ENCODE data around the gene NRCAM.
"Not testable (repeated sequence)": the region's sequence is repeated elsewhere in the genome, so short reads cannot be mapped to it uniquely, and the experiment has no call there.

The NRCAM gene

DNA sequence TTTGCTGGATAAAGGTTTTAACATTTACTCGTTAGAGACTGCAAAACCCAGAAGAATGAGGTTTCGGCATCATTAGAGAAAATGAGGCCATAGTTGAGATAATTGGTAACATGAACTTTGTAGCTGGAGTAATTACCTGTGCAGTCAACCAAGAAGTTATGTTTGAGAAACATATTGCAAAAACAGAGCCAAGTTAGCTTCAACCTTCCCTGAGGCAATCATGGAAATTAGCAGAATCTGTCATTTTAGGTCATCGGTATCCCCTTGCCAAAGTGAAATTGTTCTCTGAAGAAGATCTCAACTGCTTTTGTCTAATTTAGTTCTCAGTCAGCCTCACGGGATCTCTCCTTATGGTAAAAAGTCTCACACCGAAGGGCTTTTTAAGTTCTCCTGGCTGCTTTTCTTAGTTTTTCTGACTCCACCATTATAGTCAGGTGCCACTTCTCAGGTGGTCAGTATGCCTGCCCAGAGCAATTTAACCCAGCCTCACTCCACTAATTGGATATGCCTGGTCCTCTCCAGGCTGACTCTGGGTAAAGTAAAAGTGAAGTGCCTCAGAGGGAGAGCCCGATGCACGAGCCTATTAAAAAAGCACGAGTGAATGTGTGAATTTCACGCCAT is 52.5 kb downstream of the NRCAM start:
- H3K27ac ChIP-seq (ENCODE audit: low read depth, low read length): no peak overlapping the region
- no peaks in the 10 kb centered on the region for H3K79me1 ChIP-seq (ENCODE audit: low read length)
- H3K4ac ChIP-seq (ENCODE audit: low read depth, low read length): no peak overlapping the region
- H4K8ac ChIP-seq (ENCODE audit: low read depth, low read length): no peak overlapping the region
- no peak overlapping the region for H3K9ac ChIP-seq (ENCODE audit: low read length)
- no peak overlapping the region for H4K5ac ChIP-seq (ENCODE audit: low read length)
- no peak overlapping the region for H3K4me3 ChIP-seq (ENCODE audit: low read length)
- H2BK5ac ChIP-seq (ENCODE audit: low read length): no peak overlapping the region
- no peak overlapping the region for H3K56ac ChIP-seq (ENCODE audit: low read length)
- no peak overlapping the region for H3K23ac ChIP-seq (ENCODE audit: low read length)
- H3K79me2 ChIP-seq (ENCODE audit: control insufficient read depth, insufficient read depth, low read length): no peaks in the 10 kb centered on the region
- no peak overlapping the region for H3K18ac ChIP-seq (ENCODE audit: low read length)
- no peaks in the 10 kb centered on the region for H3K36me3 ChIP-seq (ENCODE audit: control insufficient read depth, insufficient read depth, low read length)
- H2BK120ac ChIP-seq (ENCODE audit: low read depth, low read length): no peak overlapping the region
- H3K27me3 ChIP-seq (ENCODE audit: insufficient read depth, low read length, poor library complexity): no peaks in the 10 kb centered on the region
- H3K4me1 ChIP-seq (ENCODE audit: control insufficient read depth, low read depth, low read length): no peaks in the 10 kb centered on the region
- DNase-seq: no peak
- H2AK5ac ChIP-seq (ENCODE audit: low read length): no peak overlapping the region
- no peak overlapping the region for H2BK15ac ChIP-seq (replicated peaks; ENCODE audit: low read depth)
- no peak overlapping the region for H3K4me2 ChIP-seq (ENCODE audit: low read length)
- WGBS (ENCODE audit: extremely low coverage, insufficient coverage, low lambda C conversion rate): no CpG with 5 or more reads among the region's 9 CpGs

- Histone ChIP-seq H3K4me3 (ENCODE audit: low read length) (no peak overlapping the region), H4K8ac (ENCODE audit: low read depth, low read length) (no peak overlapping the region), H3K4ac (ENCODE audit: low read depth, low read length) (no peak overlapping the region), H3K36me3 (ENCODE audit: control insufficient read depth, insufficient read depth, low read length) (no peaks in the 10 kb centered on the region), H2BK15ac (replicated peaks; ENCODE audit: low read depth) (no peak overlapping the region), H2BK120ac (ENCODE audit: low read depth, low read length) (no peak overlapping the region), H3K18ac (ENCODE audit: low read length) (no peak overlapping the region), H3K4me2 (ENCODE audit: low read length) (no peak overlapping the region), H3K79me1 (ENCODE audit: low read length) (no peaks in the 10 kb centered on the region), H3K56ac (ENCODE audit: low read length) (no peak overlapping the region), H3K27me3 (ENCODE audit: insufficient read depth, low read length, poor library complexity) (no peaks in the 10 kb centered on the region), H3K27ac (ENCODE audit: low read depth, low read length) (no peak overlapping the region), H3K9ac (ENCODE audit: low read length) (no peak overlapping the region), H3K4me1 (ENCODE audit: control insufficient read depth, low read depth, low read length) (peaks cover 4% of the 10 kb centered on the region), H3K23ac (ENCODE audit: low read length) (no peak overlapping the region), H4K5ac (ENCODE audit: low read length) (no peak overlapping the region), H3K79me2 (ENCODE audit: control insufficient read depth, insufficient read depth, low read length) (no peaks in the 10 kb centered on the region), H2AK5ac (ENCODE audit: low read length) (no peak overlapping the region), H2BK5ac (ENCODE audit: low read length) (no peak overlapping the region)
- no CpG with 5 or more reads among the region's 2 CpGs for WGBS (ENCODE audit: extremely low coverage, insufficient coverage, low lambda C conversion rate)
- no peak for DNase-seq
These were observed 53.4 kb downstream of the NRCAM start for GRCh38 chr7:108402865-108403264.

- Histone ChIP-seq H3K23ac (ENCODE audit: low read length) (no peak overlapping the region), H3K4ac (ENCODE audit: low read depth, low read length) (no peak overlapping the region), H3K9ac (ENCODE audit: low read length) (no peak overlapping the region), H3K4me1 (ENCODE audit: control insufficient read depth, low read depth, low read length) (peaks cover 4% of the 10 kb centered on the region), H3K18ac (ENCODE audit: low read length) (no peak overlapping the region), H4K8ac (ENCODE audit: low read depth, low read length) (no peak overlapping the region), H3K27me3 (ENCODE audit: insufficient read depth, low read length, poor library complexity) (no peaks in the 10 kb centered on the region), H3K36me3 (ENCODE audit: control insufficient read depth, insufficient read depth, low read length) (no peaks in the 10 kb centered on the region), H4K5ac (ENCODE audit: low read length) (no peak overlapping the region), H3K79me1 (ENCODE audit: low read length) (no peaks in the 10 kb centered on the region), H2BK120ac (ENCODE audit: low read depth, low read length) (no peak overlapping the region), H2BK15ac (replicated peaks; ENCODE audit: low read depth) (no peak overlapping the region), H3K27ac (ENCODE audit: low read depth, low read length) (no peak overlapping the region), H3K56ac (ENCODE audit: low read length) (no peak overlapping the region), H3K4me3 (ENCODE audit: low read length) (no peak overlapping the region), H3K79me2 (ENCODE audit: control insufficient read depth, insufficient read depth, low read length) (no peaks in the 10 kb centered on the region), H2AK5ac (ENCODE audit: low read length) (no peak overlapping the region), H3K4me2 (ENCODE audit: low read length) (no peak overlapping the region), H2BK5ac (ENCODE audit: low read length) (no peak overlapping the region)
- DNase-seq: no peak
- 100% methylated on average over 1 of the region's 9 CpGs for WGBS (ENCODE audit: extremely low coverage, insufficient coverage, low lambda C conversion rate)
These were observed 60.2 kb downstream of the NRCAM start for GRCh38 chr7:108396080-108396479.

- no peak for DNase-seq
- H3K23ac ChIP-seq (ENCODE audit: low read length): no peak overlapping the region
- no peak overlapping the region for H3K9ac ChIP-seq (ENCODE audit: low read length)
- H4K5ac ChIP-seq (ENCODE audit: low read length): no peak overlapping the region
- no peak overlapping the region for H2BK120ac ChIP-seq (ENCODE audit: low read depth, low read length)
- H3K56ac ChIP-seq (ENCODE audit: low read length): no peak overlapping the region
- H3K27ac ChIP-seq (ENCODE audit: low read depth, low read length): no peak overlapping the region
- H3K79me1 ChIP-seq (ENCODE audit: low read length): no peaks in the 10 kb centered on the region
- H3K4me3 ChIP-seq (ENCODE audit: low read length): no peak overlapping the region
- H3K4ac ChIP-seq (ENCODE audit: low read depth, low read length): no peak overlapping the region
- H3K18ac ChIP-seq (ENCODE audit: low read length): no peak overlapping the region
- no peak overlapping the region for H2BK15ac ChIP-seq (replicated peaks; ENCODE audit: low read depth)
- H4K8ac ChIP-seq (ENCODE audit: low read depth, low read length): no peak overlapping the region
- H3K4me2 ChIP-seq (ENCODE audit: low read length): no peak overlapping the region
- no peaks in the 10 kb centered on the region for H3K79me2 ChIP-seq (ENCODE audit: control insufficient read depth, insufficient read depth, low read length)
- H3K27me3 ChIP-seq (ENCODE audit: insufficient read depth, low read length, poor library complexity): no peaks in the 10 kb centered on the region
- peaks cover 4% of the 10 kb centered on the region for H3K4me1 ChIP-seq (ENCODE audit: control insufficient read depth, low read depth, low read length)
- no peak overlapping the region for H2BK5ac ChIP-seq (ENCODE audit: low read length)
- no peak overlapping the region for H2AK5ac ChIP-seq (ENCODE audit: low read length)
- no peaks in the 10 kb centered on the region for H3K36me3 ChIP-seq (ENCODE audit: control insufficient read depth, insufficient read depth, low read length)
These were observed 60.8 kb downstream of the NRCAM start for GRCh38 chr7:108395426-108395825.

DNA sequence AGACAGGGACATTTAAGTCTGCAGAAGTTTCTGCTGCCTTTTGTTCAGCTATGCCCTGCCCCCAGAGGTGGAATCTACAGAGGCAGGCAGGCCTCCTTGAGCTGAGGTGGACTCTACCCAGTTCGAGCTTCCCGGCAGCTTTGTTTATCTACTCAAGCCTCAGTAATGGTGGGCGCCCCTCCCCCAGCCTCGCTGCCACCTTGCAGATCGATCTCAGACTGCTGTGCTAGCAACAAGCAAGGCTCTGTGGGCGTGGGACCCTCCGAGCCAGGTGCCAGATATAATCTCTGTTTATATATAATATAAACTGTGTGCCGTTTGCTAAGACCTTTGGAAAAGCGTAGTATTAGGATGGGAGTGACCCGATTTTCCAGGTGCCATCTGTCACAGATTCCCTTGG is 63.1 kb downstream of the NRCAM start:
- DNase-seq: not testable (repeated sequence)

GRCh38 chr7:108387686-108388085 is 68.5 kb downstream of the NRCAM start:
- not testable (repeated sequence) for H4K5ac ChIP-seq (ENCODE audit: low read length); H3K79me1 ChIP-seq (ENCODE audit: low read length); H2AK5ac ChIP-seq (ENCODE audit: low read length); H3K18ac ChIP-seq (ENCODE audit: low read length); H3K4ac ChIP-seq (ENCODE audit: low read depth, low read length); H3K4me2 ChIP-seq (ENCODE audit: low read length); H3K56ac ChIP-seq (ENCODE audit: low read length); H4K8ac ChIP-seq (ENCODE audit: low read depth, low read length); H3K4me1 ChIP-seq (ENCODE audit: control insufficient read depth, low read depth, low read length); H3K9ac ChIP-seq (ENCODE audit: low read length); H3K79me2 ChIP-seq (ENCODE audit: control insufficient read depth, insufficient read depth, low read length); H3K23ac ChIP-seq (ENCODE audit: low read length); H2BK5ac ChIP-seq (ENCODE audit: low read length); H3K36me3 ChIP-seq (ENCODE audit: control insufficient read depth, insufficient read depth, low read length); H2BK15ac ChIP-seq (replicated peaks; ENCODE audit: low read depth); H3K27me3 ChIP-seq (ENCODE audit: insufficient read depth, low read length, poor library complexity); H3K27ac ChIP-seq (ENCODE audit: low read depth, low read length); H3K4me3 ChIP-seq (ENCODE audit: low read length); DNase-seq; H2BK120ac ChIP-seq (ENCODE audit: low read depth, low read length)
- WGBS (ENCODE audit: extremely low coverage, insufficient coverage, low lambda C conversion rate): no CpG with 5 or more reads among the region's 2 CpGs

More for the DNA sequence above, 63.1 kb downstream of the NRCAM start:
- not testable (repeated sequence) for H2BK5ac ChIP-seq (ENCODE audit: low read length); H3K9ac ChIP-seq (ENCODE audit: low read length); H3K23ac ChIP-seq (ENCODE audit: low read length); H2AK5ac ChIP-seq (ENCODE audit: low read length); H3K79me1 ChIP-seq (ENCODE audit: low read length); H3K4me3 ChIP-seq (ENCODE audit: low read length); H2BK120ac ChIP-seq (ENCODE audit: low read depth, low read length); H4K8ac ChIP-seq (ENCODE audit: low read depth, low read length); H3K18ac ChIP-seq (ENCODE audit: low read length); H3K27ac ChIP-seq (ENCODE audit: low read depth, low read length); H3K36me3 ChIP-seq (ENCODE audit: control insufficient read depth, insufficient read depth, low read length); H3K27me3 ChIP-seq (ENCODE audit: insufficient read depth, low read length, poor library complexity); H3K4ac ChIP-seq (ENCODE audit: low read depth, low read length); H2BK15ac ChIP-seq (replicated peaks; ENCODE audit: low read depth); H3K56ac ChIP-seq (ENCODE audit: low read length); H3K4me2 ChIP-seq (ENCODE audit: low read length); H3K79me2 ChIP-seq (ENCODE audit: control insufficient read depth, insufficient read depth, low read length); H3K4me1 ChIP-seq (ENCODE audit: control insufficient read depth, low read depth, low read length); H4K5ac ChIP-seq (ENCODE audit: low read length)
- no CpG with 5 or more reads among the region's 10 CpGs for WGBS (ENCODE audit: extremely low coverage, insufficient coverage, low lambda C conversion rate)
